GM11168 (cell line): ENCODE results near the gene ACSL3.
"Not testable (repeated sequence)": the region's sequence is repeated elsewhere in the genome, so short reads cannot be mapped to it uniquely, and the experiment has no call there.

Source experiments
- in situ Hi-C: fragments of 300-500 bp; cut with MboI; formaldehyde crosslinking; loops from one replicate; pipeline ENCODE4 v1.12.0; 2022; ENCODE audit warnings: low sequenced_read_pairs; ENCODE audit not compliant: unreplicated experiment

Gene ACSL3

DNA sequence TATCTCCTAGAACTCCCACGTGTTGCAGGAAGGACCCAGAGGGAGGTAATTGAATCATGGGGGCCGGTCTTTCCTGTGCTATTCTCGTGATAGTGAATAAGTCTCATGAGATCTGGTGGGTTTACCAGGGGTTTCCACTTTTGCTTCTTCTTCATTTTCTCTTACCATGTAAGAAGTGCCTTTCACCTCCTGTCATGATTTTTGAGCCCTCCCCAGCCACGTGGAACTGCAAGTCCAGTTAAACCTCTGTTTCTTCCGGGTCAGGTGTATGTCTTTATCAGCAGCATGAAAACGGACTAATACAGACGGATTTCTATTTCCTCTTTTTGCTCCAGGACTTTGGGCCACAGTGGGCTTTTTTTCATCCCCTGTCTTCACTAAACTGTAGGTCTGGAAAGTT lies 102.8 kb downstream of the ACSL3 start:
- in situ Hi-C loops = no loop called here

DNA sequence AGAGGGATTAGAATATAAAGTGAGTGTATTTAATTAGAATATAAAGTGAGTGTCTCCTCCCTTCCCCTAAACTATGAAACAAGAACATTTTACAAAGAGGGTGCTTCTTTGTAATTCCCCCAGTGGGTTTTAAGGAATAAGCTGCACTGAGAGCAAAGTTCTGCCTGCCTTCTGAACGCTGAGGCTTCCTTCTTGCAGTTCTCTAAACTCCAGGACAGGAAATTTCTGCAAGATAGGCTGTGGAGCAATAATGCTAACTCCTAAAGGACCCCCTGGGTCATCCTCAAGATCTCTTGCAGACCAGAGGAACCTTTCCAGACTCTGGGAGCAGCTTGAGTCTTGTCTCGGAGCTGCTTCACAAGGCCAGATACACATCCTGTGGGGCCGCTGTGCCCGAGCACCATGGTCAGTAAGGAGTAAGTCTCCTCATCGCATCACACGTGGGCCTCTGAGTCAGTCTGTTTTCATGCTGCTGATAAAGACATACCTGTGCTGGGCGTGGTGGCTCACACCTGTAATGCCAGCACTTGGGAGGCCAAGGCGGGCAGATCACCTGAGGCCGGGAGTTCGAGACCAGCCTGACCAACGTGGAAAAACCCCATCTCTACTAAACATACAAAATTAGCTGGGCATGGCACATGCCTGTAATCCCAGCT lies 103.7 kb downstream of the ACSL3 start:
- in situ Hi-C loops = no loop called here

DNA sequence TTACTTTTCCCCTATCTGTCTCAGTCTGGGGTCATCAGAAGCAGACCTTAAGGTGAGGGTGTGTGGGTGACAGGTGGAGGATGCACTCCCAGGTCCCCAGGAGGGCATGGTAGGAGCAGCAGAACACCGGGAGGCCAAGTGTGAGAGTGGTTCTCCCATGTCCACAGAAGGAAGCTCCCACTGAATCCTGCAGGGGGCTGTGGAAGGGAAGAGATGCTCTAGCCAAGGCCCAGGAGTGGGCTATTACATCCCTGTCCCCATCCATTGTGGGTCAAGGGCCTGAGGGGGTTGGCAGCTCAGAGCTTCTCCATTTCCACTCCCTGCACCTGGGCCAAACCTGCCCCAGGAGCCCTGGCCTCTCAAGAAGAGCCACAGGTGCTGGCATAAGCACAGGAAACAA lies 104.7 kb downstream of the ACSL3 start:
- in situ Hi-C loops = no loop called here

DNA sequence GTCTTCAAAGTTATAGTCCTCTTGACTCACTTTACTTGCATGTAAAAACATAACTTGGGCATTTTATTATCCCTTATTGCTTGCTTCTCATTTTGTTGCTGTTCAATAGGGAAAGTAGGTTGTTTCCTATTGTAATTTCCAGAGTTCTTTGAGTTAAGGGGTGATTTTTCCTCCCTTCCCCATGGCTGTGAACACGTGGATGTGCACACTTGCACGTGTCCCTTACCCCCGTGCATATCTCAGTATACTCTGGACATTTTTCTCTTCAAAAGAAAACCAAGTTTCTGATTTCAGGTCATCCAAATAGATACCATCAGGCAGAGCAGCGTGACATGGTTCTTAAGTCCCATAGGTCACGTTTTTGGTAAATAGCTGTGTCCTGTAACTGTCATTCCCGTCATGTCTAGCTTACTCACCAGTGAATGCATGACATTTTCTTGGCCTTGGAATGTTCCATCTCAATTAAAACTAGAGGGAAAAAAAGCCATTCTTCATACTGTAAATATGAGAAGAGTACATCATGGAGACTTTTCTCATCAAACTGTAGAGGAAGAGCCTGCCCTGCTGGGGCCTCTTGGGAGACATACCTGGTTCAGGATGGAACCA lies 107.8 kb downstream of the ACSL3 start:
- in situ Hi-C loops = no loop called here

DNA sequence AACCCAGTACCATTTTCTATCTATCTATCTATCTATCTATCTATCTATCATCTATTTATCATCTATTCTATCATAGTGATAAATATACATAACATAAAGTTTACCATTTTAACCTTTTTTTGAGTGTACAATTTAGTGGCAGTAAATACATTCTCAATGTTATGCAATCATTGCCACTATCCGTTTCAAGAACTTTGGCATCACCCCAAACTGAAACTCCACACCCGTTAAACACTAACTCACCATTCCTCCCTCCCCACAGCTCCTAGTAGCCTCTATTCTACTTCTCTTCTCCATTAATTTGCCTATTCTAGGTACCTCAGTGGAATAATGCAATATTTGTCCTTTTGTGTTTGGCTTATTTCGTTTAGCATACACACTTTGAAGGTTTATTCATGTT lies 108.7 kb downstream of the ACSL3 start:
- in situ Hi-C loops = no loop called here

DNA sequence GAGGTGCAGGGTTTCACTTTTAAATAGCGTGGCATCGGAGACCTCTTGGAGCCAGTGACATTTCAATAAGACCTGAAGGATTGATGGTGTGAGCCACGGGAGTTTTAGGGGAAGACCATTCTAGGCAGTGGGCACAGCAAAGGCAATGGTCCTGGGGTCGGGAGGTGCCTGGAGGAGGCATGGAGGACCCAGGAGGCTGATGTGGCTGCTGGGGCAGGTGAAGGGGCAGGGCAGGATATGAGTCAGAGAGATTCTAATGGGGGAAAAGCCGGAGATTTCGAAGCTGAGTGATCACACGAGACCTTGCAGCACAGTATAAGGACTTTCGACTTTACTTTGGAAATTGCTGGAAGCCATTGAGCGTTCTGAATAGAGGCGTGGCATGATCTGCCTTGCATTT lies 111.6 kb downstream of the ACSL3 start:
- in situ Hi-C loops = no loop called here

DNA sequence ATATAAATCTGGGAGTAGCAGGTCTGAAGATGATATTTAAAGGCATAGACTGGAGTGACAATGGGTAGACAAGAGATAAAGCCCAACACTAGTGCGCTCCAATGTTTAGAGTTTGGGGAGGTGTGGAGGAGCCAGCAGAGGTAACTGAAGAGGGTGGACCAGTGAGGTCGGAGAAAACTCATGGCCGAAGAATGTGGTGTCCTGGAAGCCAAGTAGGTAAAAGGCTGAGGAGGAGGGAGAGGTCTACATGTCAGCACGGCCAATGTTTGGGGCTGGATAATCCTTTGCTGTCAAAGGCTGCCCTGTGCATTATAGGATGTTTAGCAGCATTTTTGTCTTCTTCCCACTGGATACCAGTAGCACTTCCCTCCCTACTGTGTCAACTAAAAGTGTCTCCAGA lies 112.4 kb downstream of the ACSL3 start:
- in situ Hi-C loops = no loop called here

DNA sequence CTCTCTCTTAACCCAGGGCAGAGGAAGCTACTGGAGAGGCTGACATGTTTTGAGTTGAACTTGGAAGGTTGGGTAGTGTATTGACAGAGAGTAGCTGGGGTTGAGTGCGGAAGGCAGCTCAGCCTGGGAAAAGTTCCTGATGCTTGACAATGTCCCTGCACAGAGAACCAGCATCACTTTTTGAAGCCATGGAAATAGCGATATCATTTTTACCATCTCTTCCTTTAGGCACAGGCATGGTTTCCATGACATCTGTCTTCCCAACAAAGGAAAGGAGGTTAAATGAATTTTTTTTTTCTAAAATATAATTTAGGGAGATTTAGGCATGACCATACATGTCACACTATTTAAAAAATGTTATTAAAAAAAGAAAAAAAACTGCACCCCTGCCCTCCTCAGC lies 112.9 kb downstream of the ACSL3 start:
- in situ Hi-C loops = no loop called here

DNA sequence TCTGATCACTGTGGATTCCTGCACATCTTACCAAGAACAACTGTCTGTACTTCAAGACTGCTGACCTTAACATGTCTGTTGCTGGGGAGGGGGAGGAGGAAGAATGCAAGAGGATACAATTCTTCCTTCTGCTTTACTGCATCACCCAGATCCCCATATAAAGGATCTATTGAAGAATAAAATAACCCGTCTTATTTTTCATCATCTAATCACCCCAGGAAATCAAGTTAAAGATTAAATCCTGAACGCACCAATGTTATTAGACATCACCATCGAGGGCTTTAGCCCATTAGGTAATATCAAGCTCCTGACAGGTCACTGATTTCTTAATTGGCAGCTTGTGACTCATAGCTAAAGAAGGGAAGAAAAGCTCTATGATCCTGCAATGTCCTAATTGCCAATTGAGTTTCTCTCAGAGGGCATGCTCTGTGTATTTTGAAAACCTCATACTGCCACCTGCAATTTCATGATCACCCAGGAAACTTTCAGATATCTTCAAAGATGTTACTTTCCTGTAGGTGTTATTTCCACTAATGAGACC lies 115.8 kb downstream of the ACSL3 start:
- in situ Hi-C loops = no loop called here

DNA sequence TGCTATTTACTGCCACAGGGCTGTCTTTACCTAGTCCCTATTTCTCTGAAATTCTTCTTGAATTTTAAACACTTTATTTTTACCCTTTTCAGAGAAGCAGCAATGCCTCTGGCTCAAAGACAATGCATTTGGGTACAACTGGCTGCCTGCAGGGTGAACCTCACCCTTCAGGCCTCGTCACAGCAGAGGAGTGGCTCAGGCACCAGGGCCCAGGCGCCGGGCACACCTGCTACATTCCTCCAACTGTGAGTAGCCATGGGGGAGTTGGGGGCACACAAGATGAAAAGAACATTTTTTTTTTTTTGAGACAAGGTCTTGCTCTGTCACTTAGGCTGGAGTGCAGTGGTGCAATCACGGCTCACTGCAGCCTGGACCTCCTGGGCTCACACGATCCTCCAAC lies 116.3 kb downstream of the ACSL3 start:
- in situ Hi-C loops = no loop called here

DNA sequence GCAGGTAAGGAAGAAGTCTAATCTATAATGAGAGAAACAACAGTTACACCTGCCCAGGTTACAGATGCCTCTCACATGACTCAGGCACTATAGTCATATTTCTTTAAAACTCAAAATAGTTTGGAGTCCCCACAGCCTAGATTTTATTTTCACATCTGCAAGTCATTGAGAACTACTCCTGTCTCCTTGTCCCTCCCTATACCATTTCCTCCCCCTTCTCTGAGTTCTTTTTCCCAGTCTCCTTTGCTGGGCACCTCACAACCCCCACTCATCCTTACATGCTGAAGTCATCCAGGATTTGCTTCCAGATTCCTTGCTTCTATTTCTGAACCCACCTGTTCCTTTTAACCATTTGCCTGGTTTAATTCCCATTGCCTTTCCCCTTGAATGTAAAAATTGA lies 118.0 kb downstream of the ACSL3 start:
- in situ Hi-C loops = no loop called here

DNA sequence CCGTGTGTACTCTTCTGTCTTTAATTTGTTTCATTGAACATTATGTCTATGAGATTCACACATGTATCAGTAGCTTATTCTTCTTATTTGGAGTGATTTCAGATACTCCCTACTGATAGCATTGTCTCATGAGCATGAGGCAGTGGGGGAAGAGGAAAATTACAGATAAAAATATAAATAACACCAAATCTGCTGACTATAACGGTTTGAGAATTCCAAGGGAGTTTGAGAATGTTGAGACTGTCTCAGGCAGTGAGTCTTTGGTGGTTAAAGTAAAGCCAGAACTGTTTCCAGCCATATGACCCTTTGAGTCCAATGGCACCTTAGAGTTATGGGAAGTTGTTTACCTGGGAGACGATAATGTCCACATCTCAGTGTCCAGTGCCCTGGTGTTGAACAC lies 118.6 kb downstream of the ACSL3 start:
- in situ Hi-C loops = no loop called here

DNA sequence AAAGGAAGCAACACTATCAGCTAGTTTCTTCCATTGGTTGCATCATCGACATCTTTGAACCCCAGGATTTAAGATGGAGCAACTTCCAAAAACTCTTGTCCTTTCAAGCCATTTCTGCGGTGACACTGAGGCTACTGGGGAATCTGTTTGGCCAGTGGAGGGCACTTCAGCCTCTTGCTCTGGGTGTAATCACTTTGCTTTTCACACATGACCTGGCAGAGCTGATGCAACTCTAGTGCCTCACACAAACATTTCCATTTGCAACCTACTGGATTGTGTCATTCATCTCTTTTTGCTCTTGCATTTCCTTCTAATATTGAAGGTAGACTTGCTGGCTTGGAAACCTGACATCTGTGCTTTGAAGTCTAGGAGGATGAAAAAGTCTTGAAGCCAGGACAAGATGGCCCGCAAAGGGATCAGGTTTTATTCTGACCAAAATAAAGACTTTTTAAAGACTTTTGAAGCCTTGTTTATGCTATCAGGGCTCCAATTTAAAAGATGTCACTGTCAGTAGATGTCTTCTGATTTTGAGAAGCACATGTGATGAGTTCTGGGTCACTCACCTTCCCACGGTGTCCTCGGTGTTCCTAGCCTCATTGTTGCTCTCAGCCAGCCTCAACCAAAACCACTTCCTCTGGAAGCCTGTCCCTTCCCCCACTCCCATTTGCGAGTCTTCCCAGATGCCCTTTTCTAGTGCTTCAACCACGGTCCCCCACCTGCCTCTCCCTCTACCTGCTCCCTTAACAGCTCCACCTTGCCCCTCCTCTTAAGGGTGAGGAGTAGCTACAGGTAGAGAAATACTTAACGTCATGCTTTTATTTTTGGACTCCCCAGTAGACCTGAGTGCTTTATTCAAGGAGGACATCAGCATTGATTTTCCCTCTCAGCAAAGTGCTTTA lies 121.4 kb downstream of the ACSL3 start:
- in situ Hi-C loops = no loop called here

DNA sequence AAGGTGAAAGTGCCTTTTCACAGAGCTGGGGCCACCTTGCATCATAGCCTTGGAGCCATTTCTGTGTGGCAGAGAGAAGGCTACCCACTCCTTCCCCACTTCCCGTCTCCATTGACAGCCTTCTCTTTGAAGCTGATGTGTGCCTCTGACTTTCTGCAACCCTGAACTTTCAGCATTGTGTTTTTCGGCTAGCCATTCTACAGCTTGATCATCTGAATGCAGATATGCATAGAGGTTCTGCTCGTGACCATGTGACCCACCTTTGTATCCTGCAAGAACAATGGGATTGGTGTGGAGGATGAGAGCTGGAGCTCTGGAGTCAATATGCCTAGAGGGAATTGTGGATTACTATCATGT lies 122.1 kb downstream of the ACSL3 start:
- in situ Hi-C loops = no loop called here

DNA sequence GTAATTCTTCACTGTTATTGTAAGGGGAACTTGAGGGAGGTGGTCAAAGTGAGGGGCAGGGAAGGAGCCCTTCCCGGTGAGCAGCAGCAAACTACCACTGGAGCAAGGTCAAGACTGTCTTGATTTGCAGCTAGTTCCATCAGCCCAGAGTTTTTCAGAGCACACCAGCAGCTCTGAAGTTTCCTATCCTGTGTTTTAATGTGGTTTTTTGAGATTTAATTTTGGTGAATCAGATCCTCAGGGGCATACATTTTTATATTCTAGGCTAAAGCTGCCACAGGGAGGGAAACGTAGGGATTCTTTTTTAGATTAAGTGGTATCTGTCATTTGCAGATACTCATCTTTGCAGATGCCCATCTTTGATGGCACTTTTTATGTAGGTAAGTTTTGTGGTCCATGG lies 124.1 kb downstream of the ACSL3 start:
- in situ Hi-C loops = no loop called here

DNA sequence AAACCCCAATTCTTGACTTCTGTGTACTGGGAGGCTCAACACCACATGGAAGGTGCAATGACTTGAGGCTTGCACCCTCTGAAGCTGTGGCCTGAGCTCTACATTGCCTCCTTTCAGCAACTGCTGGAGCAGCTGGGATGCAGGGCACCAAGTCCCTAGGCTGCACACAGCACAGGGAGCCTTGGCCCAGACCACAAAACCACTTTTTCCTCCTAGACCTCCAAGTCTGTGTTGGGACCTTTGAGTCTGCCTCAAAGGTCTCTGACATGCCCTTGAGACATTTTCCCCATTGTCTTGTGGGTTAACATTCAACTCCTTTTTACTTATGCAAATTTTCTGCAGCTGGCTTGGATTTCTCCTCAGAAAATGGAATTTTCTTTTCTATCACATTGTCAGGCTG lies 128.6 kb downstream of the ACSL3 start:
- in situ Hi-C loops = no loop called here

DNA sequence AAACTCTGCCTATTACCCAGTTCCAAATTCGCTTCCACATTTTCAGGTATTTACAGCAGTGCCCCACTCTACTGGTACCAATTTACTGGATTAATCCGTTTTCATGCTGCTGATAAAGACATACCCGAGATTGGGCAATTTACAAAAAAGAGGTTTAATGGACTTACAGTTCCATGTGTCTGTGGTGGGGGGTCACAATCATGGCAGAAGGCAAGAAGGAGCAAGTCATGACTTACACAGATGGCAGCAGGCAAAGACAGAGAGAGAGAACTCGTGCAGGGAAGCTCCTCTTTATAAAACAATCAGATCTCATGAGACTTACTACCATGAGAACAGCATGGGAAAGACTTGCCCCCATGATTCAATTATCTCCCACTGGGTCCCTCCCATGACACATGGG lies 129.4 kb downstream of the ACSL3 start:
- in situ Hi-C loops = not testable (repeated sequence)

DNA sequence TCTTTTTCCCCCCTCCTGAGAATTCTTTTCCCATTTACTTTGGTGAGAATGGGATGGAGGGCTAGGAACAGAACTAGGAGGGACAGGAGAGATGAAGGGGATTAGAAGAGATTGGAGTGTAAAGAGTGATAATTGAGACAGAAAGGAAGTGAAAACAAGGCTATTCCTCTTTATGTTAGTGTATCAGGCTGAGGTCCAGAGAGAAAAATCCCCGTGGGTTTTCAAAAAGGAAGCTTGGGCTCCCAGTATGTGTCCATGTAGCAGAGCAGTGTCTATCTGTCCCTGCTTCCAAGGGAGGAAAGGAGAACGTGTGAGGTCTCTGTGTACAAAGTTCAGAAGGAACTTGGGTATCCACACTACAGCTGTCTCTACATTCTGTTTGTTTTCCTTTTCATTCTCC lies 131.3 kb downstream of the ACSL3 start:
- in situ Hi-C loops = no loop called here
